ENCODE data around the gene CLEC10A. TPM values are rescaled to one million over a fixed set of nuclear protein-coding genes. Genes with fewer than 3 reads are reported as not detected.

The CLEC10A gene
- total RNA-seq, 1 donor from 2014 or later: not detected

GRCh38 chr17:7035591-7036368, 44.3 kb downstream of the CLEC10A start, which contains the start of gene SLC16A13:
SLC16A13 (plus strand) TSS chr17:7036015; CDS start chr17:7036383, 368 bp downstream.
- H3K27me3 Mint-ChIP-seq (ENCODE audit: low read depth, unreplicated experiment): peaks cover 2% of the 10 kb centered on the region

GRCh38 chr17:7034955-7035590, 45.0 kb downstream of the CLEC10A start:
- Mint-ChIP-seq H3K9me3 (ENCODE audit: unreplicated experiment) (peaks cover 2% of the 10 kb centered on the region), H3K27ac (ENCODE audit: unreplicated experiment) (peak overlapping the region; percentile 72), H3K4me3 (ENCODE audit: unreplicated experiment) (peak overlapping the region; percentile 94), H3K27me3 (ENCODE audit: low read depth, unreplicated experiment) (peaks cover 2% of the 10 kb centered on the region), H3K36me3 (ENCODE audit: low read depth, unreplicated experiment) (peaks cover 6% of the 10 kb centered on the region), H3K4me1 (ENCODE audit: low read depth, unreplicated experiment) (peaks cover 7% of the 10 kb centered on the region)
- peaks cover 15% of the 10 kb centered on the region for H3K4me1 ChIP-seq (ENCODE audit: insufficient read depth, low read length)
- no peaks in the 10 kb centered on the region for H3K27me3 ChIP-seq (ENCODE audit: insufficient read depth, low read length)
- TF ChIP-seq EZH2 (IDR thresholded peaks at IDR 0.05; ENCODE audit: insufficient read depth, low read length) (no peak), CTCF (IDR thresholded peaks at IDR 0.05; ENCODE audit: insufficient read depth, low read depth, low read length) (no peak)
- no peaks in the 10 kb centered on the region for H4K20me1 ChIP-seq (ENCODE audit: insufficient read depth, low read length)
- no peaks in the 10 kb centered on the region for H3K9me3 ChIP-seq (ENCODE audit: insufficient read depth, low read depth, low read length)
- H3K79me2 ChIP-seq (ENCODE audit: insufficient read depth, low read length): no peaks in the 10 kb centered on the region
- DNase-seq (ENCODE audit: low read depth): no peak
- H3K4me2 ChIP-seq (ENCODE audit: low read length): peak overlapping the region; percentile 93
- peak overlapping the region; percentile 61 for H3K27ac ChIP-seq (ENCODE audit: low read depth, low read length)
- H3K4me3 ChIP-seq (ENCODE audit: insufficient read depth, low read depth, low read length): peak overlapping the region; percentile 70
- no peaks in the 10 kb centered on the region for H3K36me3 ChIP-seq (ENCODE audit: insufficient read depth, low read length)
- FAIRE-seq: no peak
- H3K9ac ChIP-seq (ENCODE audit: low read length): peak overlapping the region; percentile 80
- peak overlapping the region; percentile 89 for H2AFZ ChIP-seq (ENCODE audit: low read depth, low read length)

More at GRCh38 chr17:7035591-7036368, 44.3 kb downstream of the CLEC10A start, which contains the start of gene SLC16A13:
- Histone ChIP-seq H4K20me1 (ENCODE audit: insufficient read depth, low read length) (no peaks in the 10 kb centered on the region), H3K79me2 (ENCODE audit: insufficient read depth, low read length) (no peaks in the 10 kb centered on the region), H3K4me2 (ENCODE audit: low read length) (peak within 1 kb of the TSS; percentile 93), H3K4me1 (ENCODE audit: insufficient read depth, low read length) (peaks cover 15% of the 10 kb centered on the region), H3K27ac (ENCODE audit: low read depth, low read length) (peak within 1 kb of the TSS; percentile 61), H3K4me3 (ENCODE audit: insufficient read depth, low read depth, low read length) (peak within 1 kb of the TSS; percentile 70), H3K9me3 (ENCODE audit: insufficient read depth, low read depth, low read length) (no peaks in the 10 kb centered on the region), H2AFZ (ENCODE audit: low read depth, low read length) (peak within 1 kb of the TSS; percentile 89), H3K36me3 (ENCODE audit: insufficient read depth, low read length) (no peaks in the 10 kb centered on the region), H3K27me3 (ENCODE audit: insufficient read depth, low read length) (no peaks in the 10 kb centered on the region), H3K9ac (ENCODE audit: low read length) (peak within 1 kb of the TSS; percentile 80)
- Mint-ChIP-seq H3K36me3 (ENCODE audit: low read depth, unreplicated experiment) (peaks cover 6% of the 10 kb centered on the region), H3K4me3 (ENCODE audit: unreplicated experiment) (peak within 1 kb of the TSS; percentile 94), H3K4me1 (ENCODE audit: low read depth, unreplicated experiment) (peaks cover 7% of the 10 kb centered on the region), H3K27ac (ENCODE audit: unreplicated experiment) (peak within 1 kb of the TSS; percentile 91), H3K9me3 (ENCODE audit: unreplicated experiment) (peaks cover 2% of the 10 kb centered on the region)
- TF ChIP-seq EZH2 (IDR thresholded peaks at IDR 0.05; ENCODE audit: insufficient read depth, low read length): no peak
- TF ChIP-seq CTCF (IDR thresholded peaks at IDR 0.05; ENCODE audit: insufficient read depth, low read depth, low read length): no peak
- peak; percentile 85 for DNase-seq (ENCODE audit: low read depth)
- FAIRE-seq: no peak
